MM.1S (cell line): ENCODE results near the gene SERTAD2.
A peak's percentile ranks its signal among the peaks of the same experiment; 100 is the strongest.

Experiments used
- DNase-seq: peaks from one replicate; pipeline ENCODE4 v3.0.0-alpha.2; 2015
- H2AFZ ChIP-seq: fragments of 300-600 bp; sonication (generic); 2 replicates; pipeline ENCODE4 v1.6.0; 2016; ENCODE audit warnings: antibody characterized with exemption, low read length
- H3F3A ChIP-seq: fragments of 300-600 bp; sonication (generic); 2 replicates; pipeline ENCODE4 v1.6.1; 2016; ENCODE audit warnings: mild to moderate bottlenecking, antibody characterized with exemption, low read length, moderate library complexity, mixed read lengths; ENCODE audit not compliant: insufficient read depth
- H3K27ac ChIP-seq: fragments of 300-600 bp; sonication (generic); 2 replicates; pipeline ENCODE4 v1.5.1; 2016; ENCODE audit warnings: mild to moderate bottlenecking, low read length
- H3K27me3 ChIP-seq: fragments of 300-600 bp; sonication (generic); replicated peaks from 2 replicates; pipeline ENCODE4 v1.6.0; 2016; ENCODE audit warnings: low read length; ENCODE audit not compliant: insufficient read depth
- H3K36me3 ChIP-seq: fragments of 300-600 bp; sonication (generic); replicated peaks from 2 replicates; pipeline ENCODE4 v1.6.1; 2016; ENCODE audit warnings: mild to moderate bottlenecking, low read length, mixed read lengths; ENCODE audit not compliant: insufficient read depth
- H3K4me1 ChIP-seq: fragments of 300-600 bp; sonication (generic); 2 replicates; pipeline ENCODE4 v1.6.1; 2016; ENCODE audit warnings: low read length, mixed read lengths
- H3K4me2 ChIP-seq: fragments of 300-600 bp; sonication (generic); 2 replicates; pipeline ENCODE4 v1.6.0; 2016; ENCODE audit warnings: low read depth, low read length
- H3K4me3 ChIP-seq: fragments of 300-600 bp; sonication (generic); 2 replicates; pipeline ENCODE4 v1.5.1; 2016; ENCODE audit warnings: low read length, mixed read lengths
- H3K79me2 ChIP-seq: fragments of 300-600 bp; sonication (generic); 2 replicates; pipeline ENCODE4 v1.6.1; 2016; ENCODE audit warnings: mixed run types, low read length, mixed read lengths
- H3K9ac ChIP-seq: fragments of 300-600 bp; sonication (generic); 2 replicates; pipeline ENCODE4 v1.6.1; 2016; ENCODE audit warnings: low read length, mixed read lengths
- H3K9me2 ChIP-seq: fragments of 300-600 bp; sonication (generic); replicated peaks from 2 replicates; pipeline ENCODE4 v1.6.1; 2016; ENCODE audit warnings: mild to moderate bottlenecking, low read length, mixed read lengths; ENCODE audit not compliant: insufficient read depth
- H3K9me3 ChIP-seq: fragments of 300-600 bp; sonication (generic); replicated peaks from 2 replicates; pipeline ENCODE4 v1.6.1; 2016; ENCODE audit warnings: mild to moderate bottlenecking, low read length, mixed read lengths; ENCODE audit not compliant: insufficient read depth
- H4K20me1 ChIP-seq: fragments of 300-600 bp; sonication (generic); 2 replicates; pipeline ENCODE4 v1.6.1; 2016; ENCODE audit warnings: mild to moderate bottlenecking, low read length, moderate library complexity, mixed read lengths; ENCODE audit not compliant: insufficient read depth
- CTCF ChIP-seq: fragments of 300-600 bp; sonication (generic); IDR thresholded peaks from 2 replicates; pipeline ENCODE4 v1.5.1; 2016; ENCODE audit warnings: antibody characterized with exemption, low read length, mixed read lengths
- EZH2 ChIP-seq: fragments of 300-600 bp; sonication (generic); optimal IDR thresholded peaks from 2 replicates; pipeline ENCODE3; 2017; ENCODE audit warnings: low read depth, mild to moderate bottlenecking, antibody characterized with exemption, low read length, mixed read lengths
- EZH2phosphoT487 ChIP-seq: fragments of 300-600 bp; sonication (generic); IDR thresholded peaks from 2 replicates; pipeline ENCODE4 v1.6.1; 2018; ENCODE audit warnings: antibody characterized with exemption, low read length

The SERTAD2 gene

GRCh38 chr2:64650722-64651338 lies 2.9 kb downstream of the SERTAD2 start:
- Histone ChIP-seq H4K20me1 (peaks cover 34% of the 10 kb centered on the region), H3K4me1 (peaks cover 32% of the 10 kb centered on the region), H3K9ac (no peak overlapping the region), H2AFZ (no peak overlapping the region), H3F3A (peaks cover 42% of the 10 kb centered on the region), H3K79me2 (peaks cover 77% of the 10 kb centered on the region), H3K4me2 (peak overlapping the region; percentile 97; the same call in 1 of the 2 replicates), H3K36me3 (no peaks in the 10 kb centered on the region), H3K9me3 (no peaks in the 10 kb centered on the region), H3K9me2 (no peaks in the 10 kb centered on the region), H3K27ac (no peak overlapping the region), H3K27me3 (no peaks in the 10 kb centered on the region), H3K4me3 (no peak overlapping the region)
- peak; percentile 4 for DNase-seq
- TF ChIP-seq EZH2phosphoT487 (no peak), CTCF (no peak), EZH2 (no peak)

DNA sequence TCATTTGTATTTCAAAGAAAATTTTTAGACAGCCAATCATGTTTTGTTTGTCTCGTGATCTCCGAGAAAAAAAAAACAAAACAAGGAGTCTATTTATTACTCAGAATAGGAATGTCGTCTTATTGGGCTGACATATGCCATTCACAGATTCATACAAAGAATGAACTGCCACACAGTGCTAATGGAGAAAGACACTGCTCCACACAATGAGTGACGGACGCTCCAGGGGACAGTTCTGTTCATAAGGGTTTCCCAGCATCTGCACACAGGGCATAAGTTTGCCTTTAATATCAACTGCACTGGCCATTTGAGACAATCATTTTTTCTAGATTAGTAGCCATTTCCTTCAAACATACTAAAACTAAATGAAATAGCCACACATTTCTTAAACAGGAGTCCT lies 3.4 kb downstream of the SERTAD2 start:
- Histone ChIP-seq H2AFZ (no peak overlapping the region), H3K27me3 (no peaks in the 10 kb centered on the region), H3K9ac (no peak overlapping the region), H3K79me2 (peaks cover 82% of the 10 kb centered on the region), H3K27ac (no peak overlapping the region), H3K9me2 (no peaks in the 10 kb centered on the region), H3K9me3 (no peaks in the 10 kb centered on the region), H4K20me1 (peaks cover 34% of the 10 kb centered on the region), H3K4me3 (no peak overlapping the region), H3K4me1 (peaks cover 27% of the 10 kb centered on the region), H3F3A (peaks cover 42% of the 10 kb centered on the region), H3K36me3 (no peaks in the 10 kb centered on the region), H3K4me2 (no peak overlapping the region)
- DNase-seq = no peak
- TF ChIP-seq CTCF = no peak
- TF ChIP-seq EZH2 = no peak
- no peak for TF ChIP-seq EZH2phosphoT487

GRCh38 chr2:64649626-64650025 lies 4.1 kb downstream of the SERTAD2 start:
- no peak overlapping the region for H2AFZ ChIP-seq
- no peaks in the 10 kb centered on the region for H3K36me3 ChIP-seq
- H3K4me2 ChIP-seq = no peak overlapping the region
- no peak overlapping the region for H3K4me3 ChIP-seq
- H4K20me1 ChIP-seq = peaks cover 34% of the 10 kb centered on the region
- TF ChIP-seq CTCF = no peak
- TF ChIP-seq EZH2 = no peak
- H3K9me2 ChIP-seq = no peaks in the 10 kb centered on the region
- H3K9me3 ChIP-seq = no peaks in the 10 kb centered on the region
- no peak overlapping the region for H3K9ac ChIP-seq
- no peak overlapping the region for H3K27ac ChIP-seq
- H3K27me3 ChIP-seq = no peaks in the 10 kb centered on the region
- peak; percentile 5 for DNase-seq
- H3K4me1 ChIP-seq = peaks cover 20% of the 10 kb centered on the region
- peaks cover 43% of the 10 kb centered on the region for H3F3A ChIP-seq
- peaks cover 89% of the 10 kb centered on the region for H3K79me2 ChIP-seq
